GM23338 (cell line): ENCODE results near the gene ABCA13.

Experiments used
- CREB1 ChIP-seq: fragments of 250-450 bp; sonication (Bioruptor Pico); IDR thresholded peaks from 2 replicates; pipeline ENCODE4 v1.5.0; 2020; ENCODE audit warnings: low read depth, mild to moderate bottlenecking, moderate library complexity
- CTCF ChIP-seq, 2 experiments: fragments of 200-600 bp in 1 of 2; sonication (generic) in 1 of 2; conservative IDR thresholded peaks; 2 replicates each; pipeline versions ENCODE4 v1.5.1 to v1.6.1; 2016 to 2017; ENCODE audit warnings: antibody characterized with exemption in 2 of 2, low read depth in 2 of 2, mild to moderate bottlenecking in 2 of 2, moderate library complexity in 1 of 2
- ETS1 ChIP-seq: IDR thresholded peaks from 2 replicates; pipeline ENCODE4 v1.6.1; 2016; ENCODE audit warnings: antibody characterized with exemption
- EZH2 ChIP-seq: fragments of 200-600 bp; sonication (generic); IDR thresholded peaks from one replicate; pipeline ENCODE4 v1.8.0; 2017; ENCODE audit warnings: antibody characterized with exemption, mild to moderate bottlenecking, low read depth; ENCODE audit not compliant: unreplicated experiment
- EZH2phosphoT487 ChIP-seq: fragments of 200-600 bp; sonication (generic); IDR thresholded peaks from one replicate; pipeline ENCODE4 v1.8.1; 2018; ENCODE audit warnings: antibody characterized with exemption; ENCODE audit not compliant: unreplicated experiment
- JUNB ChIP-seq: IDR thresholded peaks from one replicate; pipeline ENCODE4 v1.6.1; 2016; ENCODE audit warnings: antibody characterized with exemption; ENCODE audit not compliant: unreplicated experiment
- NANOG ChIP-seq: IDR thresholded peaks from 2 replicates; pipeline ENCODE4 v1.6.1; 2016; ENCODE audit warnings: antibody characterized with exemption, borderline replicate concordance
- POLR2AphosphoS5 ChIP-seq: IDR thresholded peaks from 2 replicates; pipeline ENCODE4 v1.6.1; 2016; ENCODE audit warnings: antibody characterized with exemption, low read depth
- REST ChIP-seq: IDR thresholded peaks from one replicate; pipeline ENCODE4 v1.6.1; 2018; ENCODE audit warnings: antibody characterized with exemption; ENCODE audit not compliant: unreplicated experiment
- STAT1 ChIP-seq: IDR thresholded peaks from one replicate; pipeline ENCODE4 v1.6.1; 2016; ENCODE audit warnings: antibody characterized with exemption; ENCODE audit not compliant: unreplicated experiment
- ZNF114 ChIP-seq: fragments of 250-450 bp; sonication (Bioruptor Pico); IDR thresholded peaks from 2 replicates; pipeline ENCODE4 v1.5.0; 2020; ENCODE audit warnings: mild to moderate bottlenecking, moderate library complexity
- ZNF331 ChIP-seq: fragments of 250-450 bp; sonication (Bioruptor Pico); IDR thresholded peaks from 2 replicates; pipeline ENCODE4 v1.5.0; 2020; ENCODE audit warnings: low read depth, mild to moderate bottlenecking, moderate library complexity

GRCh38 chr7:48217266-48217665, 46.0 kb downstream of the ABCA13 start:
- TF ChIP-seq EZH2 (no peak), CTCF (conservative IDR thresholded peaks at IDR 0.05; ENCODE audit: low read depth in 2 of 2) (no peak), REST (no peak), ETS1 (no peak), POLR2AphosphoS5 (no peak), CREB1 (CRISPR knock-in tag) (no peak), NANOG (no peak), EZH2phosphoT487 (no peak), JUNB (no peak), STAT1 (no peak), ZNF331 (CRISPR knock-in tag) (no peak), ZNF114 (CRISPR knock-in tag) (no peak)
